Measurements from ENCODE around the gene BEND3.

GRCh38 chr6:107057679-107058078 lies 57.6 kb downstream of the BEND3 start:
- TF ChIP-seq CTCF (conservative IDR thresholded peaks at IDR 0.05), result no peak
- no peak for TF ChIP-seq ZFX (IDR thresholded peaks at IDR 0.05)

All from C4-2B (cell line).